DND-41 (cell line): ENCODE measurements around the gene SAT2.

Experiments used
- ATAC-seq: fragments of 200-7000 bp; cut with Tn5 transposase; 3 replicates; pipeline ENCODE4 v1.9.1; 2021; ENCODE audit warnings: low read depth; ENCODE audit not compliant: insufficient read depth
- DNase-seq: peaks from one replicate; pipeline ENCODE4 v3.0.0-alpha.2; 2020
- H2AFZ ChIP-seq: 2 replicates; pipeline ENCODE4 v1.6.0; 2012; ENCODE audit warnings: low read depth, low read length
- H3K27ac ChIP-seq: 2 replicates; pipeline ENCODE4 v1.5.1; 2012; ENCODE audit warnings: low read length, inconsistent platforms
- H3K27me3 ChIP-seq: fragments of 200-600 bp; sonication (generic); 2 replicates; pipeline ENCODE4 v1.6.0; 2012; ENCODE audit warnings: low read length, mild to moderate bottlenecking, inconsistent platforms; ENCODE audit not compliant: insufficient read depth, poor library complexity
- H3K36me3 ChIP-seq: 2 replicates; pipeline ENCODE4 v1.5.1; 2012; ENCODE audit warnings: low read length, inconsistent platforms; ENCODE audit not compliant: insufficient read depth
- H3K4me1 ChIP-seq: 2 replicates; pipeline ENCODE4 v1.5.1; 2012; ENCODE audit warnings: mild to moderate bottlenecking, low read length; ENCODE audit not compliant: insufficient read depth
- H3K4me2 ChIP-seq: 2 replicates; pipeline ENCODE4 v1.6.0; 2012; ENCODE audit warnings: mild to moderate bottlenecking, moderate library complexity, low read length, inconsistent platforms; ENCODE audit not compliant: insufficient read depth
- H3K4me3 ChIP-seq, 2 experiments: fragments of 200-600 bp in 1 of 2; shearing (Covaris generic) in 1 of 2; 2 replicates each; pipeline ENCODE4 v1.5.1; 2012 to 2016; ENCODE audit warnings: inconsistent platforms in 2 of 2, low read length in 2 of 2, mild to moderate bottlenecking in 2 of 2, low read depth in 1 of 2, moderate library complexity in 1 of 2
- H3K79me2 ChIP-seq: 2 replicates; pipeline ENCODE4 v1.6.0; 2012; ENCODE audit warnings: low read length, inconsistent platforms; ENCODE audit not compliant: insufficient read depth
- H3K9ac ChIP-seq: 2 replicates; pipeline ENCODE4 v1.6.0; 2012; ENCODE audit warnings: low read depth, mild to moderate bottlenecking, inconsistent platforms, low read length, moderate library complexity
- H3K9me3 ChIP-seq: 2 replicates; pipeline ENCODE4 v1.5.1; 2012; ENCODE audit warnings: low read length, moderate library complexity, mild to moderate bottlenecking, inconsistent platforms; ENCODE audit not compliant: insufficient read depth, severe bottlenecking
- H4K20me1 ChIP-seq: 2 replicates; pipeline ENCODE4 v1.6.0; 2012; ENCODE audit warnings: low read length; ENCODE audit not compliant: insufficient read depth
- CTCF ChIP-seq: IDR thresholded peaks from 2 replicates; pipeline ENCODE4 v1.5.1; 2012; ENCODE audit warnings: borderline replicate concordance, low read length, moderate library complexity, mild to moderate bottlenecking; ENCODE audit not compliant: poor library complexity, severe bottlenecking; ENCODE audit errors: extremely low read depth
- EZH2 ChIP-seq: IDR thresholded peaks from 3 replicates; pipeline ENCODE4 v1.6.1; 2012; ENCODE audit warnings: borderline replicate concordance, low read depth, mild to moderate bottlenecking, moderate library complexity, low read length, inconsistent platforms; ENCODE audit not compliant: severe bottlenecking

Gene SAT2

DNA sequence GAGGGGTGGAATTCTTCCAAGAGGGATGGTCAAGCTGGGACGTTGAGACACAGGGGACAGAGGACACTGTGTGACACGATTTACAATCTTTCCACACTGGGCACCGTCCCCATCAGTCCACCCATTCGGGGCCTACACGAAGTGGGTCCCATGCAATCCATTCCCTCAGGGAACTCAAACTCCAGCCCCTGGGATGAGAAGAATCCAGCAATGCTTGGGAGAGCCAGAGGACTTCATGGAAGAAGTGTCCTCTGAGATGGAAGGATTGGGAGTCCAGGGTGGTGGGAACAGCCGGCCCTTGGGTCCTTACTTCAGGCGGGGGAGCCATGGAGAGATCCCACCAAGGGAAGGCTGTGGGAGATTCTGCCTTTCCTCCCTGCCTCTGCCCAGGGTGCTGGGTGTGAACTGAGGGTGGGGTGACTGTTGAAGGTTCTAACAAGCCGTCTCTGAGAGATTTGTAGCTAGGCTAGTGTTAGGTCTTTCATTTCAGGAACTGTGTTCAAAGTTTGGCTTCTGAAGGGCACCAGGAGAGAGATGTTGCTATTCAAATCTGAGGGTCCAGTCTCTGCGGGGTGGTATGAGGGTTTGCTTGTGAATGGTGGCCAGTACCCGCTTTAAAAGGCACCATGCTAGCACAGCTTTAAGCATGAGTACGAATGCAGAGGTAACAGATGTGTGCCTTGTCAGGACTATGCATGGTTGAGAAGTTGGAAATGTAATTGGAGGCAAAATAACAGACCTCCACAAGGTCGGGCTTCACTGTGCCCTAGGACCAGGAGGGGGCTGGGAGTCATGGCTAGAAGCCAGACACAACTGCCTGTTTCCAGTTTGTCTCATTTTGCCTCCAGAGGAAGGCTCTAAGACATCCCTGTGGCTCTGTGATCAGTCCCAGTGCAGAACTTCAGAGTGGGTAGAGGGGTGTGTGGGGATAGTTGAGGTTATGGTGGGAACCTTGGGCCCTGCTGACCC is 25.1 kb upstream of the SAT2 start:
- no peak overlapping the region for H3K4me3 ChIP-seq
- DNase-seq (no peak), ATAC-seq (no peak)
- H3K79me2 ChIP-seq: no peaks in the 10 kb centered on the region
- no peak overlapping the region for H3K27ac ChIP-seq
- H2AFZ ChIP-seq: no peak overlapping the region
- no peaks in the 10 kb centered on the region for H3K36me3 ChIP-seq
- H3K9ac ChIP-seq: no peak overlapping the region
- H3K9me3 ChIP-seq: no peaks in the 10 kb centered on the region
- H3K4me1 ChIP-seq: peaks cover 10% of the 10 kb centered on the region
- peaks cover 17% of the 10 kb centered on the region for H3K27me3 ChIP-seq
- no peak for TF ChIP-seq CTCF
- no peak for TF ChIP-seq EZH2
- H4K20me1 ChIP-seq: no peaks in the 10 kb centered on the region
- no peak overlapping the region for H3K4me2 ChIP-seq

DNA sequence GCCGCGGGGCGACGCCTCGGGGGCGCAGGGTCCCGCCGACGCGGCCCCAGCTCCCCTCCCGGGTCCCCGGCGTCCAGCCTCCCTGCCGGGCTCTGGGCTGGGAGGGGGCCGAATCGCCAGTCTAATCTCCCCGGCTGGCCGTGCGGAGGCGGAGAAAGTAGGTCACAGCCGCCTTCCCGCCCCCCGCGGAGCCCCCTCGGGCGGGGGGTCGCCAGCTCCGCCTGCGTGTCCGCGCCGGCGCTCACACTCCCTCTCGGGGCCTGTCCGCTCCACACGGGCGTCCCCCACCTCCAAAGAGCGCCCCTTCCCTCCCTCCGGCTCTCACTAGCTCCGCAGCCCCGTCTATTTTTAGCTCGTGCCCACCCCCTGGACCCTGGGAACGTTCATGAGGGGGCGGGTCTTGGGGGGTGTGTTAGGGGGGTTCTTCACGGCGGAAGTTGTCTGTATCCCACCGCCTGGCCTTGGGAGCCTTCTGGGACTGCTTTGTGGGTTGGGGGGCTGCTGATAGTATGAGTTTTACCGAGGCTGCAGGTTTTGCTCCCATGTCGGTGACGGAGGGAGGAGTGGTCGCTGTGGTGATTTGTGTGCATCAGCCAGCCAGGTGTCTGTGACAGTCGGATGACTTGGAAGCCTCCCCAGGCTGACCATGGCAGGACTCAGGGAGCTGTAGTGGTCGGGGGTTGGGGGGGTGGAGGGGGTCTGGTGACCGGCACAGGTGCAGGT is 24.2 kb upstream of the SAT2 start:
- ATAC-seq: no peak
- no peaks in the 10 kb centered on the region for H3K79me2 ChIP-seq
- H3K36me3 ChIP-seq: no peaks in the 10 kb centered on the region
- H3K4me3 ChIP-seq: no peak overlapping the region
- no peak for DNase-seq
- H3K4me2 ChIP-seq: no peak overlapping the region
- peaks cover 10% of the 10 kb centered on the region for H3K4me1 ChIP-seq
- no peak overlapping the region; the same call in 1 of the 2 replicates for H3K9ac ChIP-seq
- no peak overlapping the region for H3K27ac ChIP-seq
- no peaks in the 10 kb centered on the region for H3K9me3 ChIP-seq
- no peak overlapping the region for H2AFZ ChIP-seq
- TF ChIP-seq EZH2: no peak
- TF ChIP-seq CTCF: no peak
- no peaks in the 10 kb centered on the region for H4K20me1 ChIP-seq
- peaks cover 17% of the 10 kb centered on the region for H3K27me3 ChIP-seq

DNA sequence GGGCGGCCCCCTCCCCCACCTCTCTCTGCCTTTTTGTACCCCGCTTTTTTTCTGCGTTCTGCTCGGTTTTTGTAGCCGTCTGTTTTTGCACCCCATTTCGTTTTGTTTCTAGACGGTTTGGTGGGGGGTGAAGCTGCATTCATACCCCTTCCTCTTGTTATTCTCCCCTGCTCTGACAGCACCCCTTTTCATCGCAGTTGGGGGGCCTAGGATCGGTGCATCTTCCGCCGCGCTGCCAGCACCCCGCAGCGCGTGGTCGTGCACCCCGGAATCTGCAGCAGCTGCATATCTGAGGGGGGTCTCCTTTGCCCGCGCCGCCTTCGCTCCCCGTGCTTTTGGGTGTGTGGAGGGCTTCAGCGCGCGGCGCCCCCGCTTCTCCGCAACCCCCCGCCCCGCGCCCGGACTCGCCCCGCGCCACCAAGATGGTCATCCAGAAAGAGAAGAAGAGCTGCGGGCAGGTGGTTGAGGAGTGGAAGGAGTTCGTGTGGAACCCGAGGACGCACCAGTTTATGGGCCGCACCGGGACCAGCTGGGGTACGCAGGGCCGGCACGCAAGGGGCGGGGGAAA is 23.6 kb upstream of the SAT2 start:
- Histone ChIP-seq H3K27me3 (peaks cover 17% of the 10 kb centered on the region), H3K9ac (peak overlapping the region; percentile 21; the same call in 1 of the 2 replicates), H3K9me3 (no peaks in the 10 kb centered on the region), H4K20me1 (no peaks in the 10 kb centered on the region), H3K4me2 (peak overlapping the region; percentile 60), H3K27ac (no peak overlapping the region), H3K4me3 (peak overlapping the region in 1 of 2 experiments; percentile 34; a peak in 1 of 4 replicates), H3K4me1 (peaks cover 10% of the 10 kb centered on the region), H3K79me2 (no peaks in the 10 kb centered on the region), H3K36me3 (no peaks in the 10 kb centered on the region), H2AFZ (no peak overlapping the region)
- ATAC-seq (no peak), DNase-seq (no peak)
- TF ChIP-seq EZH2 (no peak), CTCF (no peak)
